Measurements from ENCODE around the gene TMEM239.

GRCh38 chr20:2864626-2865025, 48.5 kb downstream of the TMEM239 start:
- TF ChIP-seq CTCF (IDR thresholded peaks at IDR 0.05): no peak
- no peak for TF ChIP-seq POLR2A (IDR thresholded peaks at IDR 0.05)
- no peak for TF ChIP-seq EP300 (IDR thresholded peaks at IDR 0.05)
